Measurements from ENCODE around the gene TP53INP2. TPM values are rescaled to one million over a fixed set of nuclear protein-coding genes. Genes with fewer than 3 reads are reported as not detected.

The TP53INP2 gene
- total RNA-seq, 4 donors from 2014 or later: 1.2 to 23.2 (median 2.8) TPM

GRCh38 chr20:34706912-34707784 lies 3.0 kb downstream of the TP53INP2 start:
- intact Hi-C loops (cut with DNase I; ENCODE audit: low total_unique reads): no loop called here
- no peaks in the 10 kb centered on the region for H3K4me1 ChIP-seq
- H3K27ac ChIP-seq: no peak overlapping the region
- DNase-seq: no peak
- no peaks in the 10 kb centered on the region for H3K9me3 ChIP-seq
- no peaks in the 10 kb centered on the region for H3K36me3 ChIP-seq
- H3K27me3 ChIP-seq: no peaks in the 10 kb centered on the region
- no peak for TF ChIP-seq CTCF (IDR thresholded peaks at IDR 0.05)
- TF ChIP-seq POLR2A (IDR thresholded peaks at IDR 0.05): no peak
- H3K4me3 ChIP-seq: no peak overlapping the region

GRCh38 chr20:34708621-34709043 lies 4.5 kb downstream of the TP53INP2 start:
- Histone ChIP-seq H3K36me3 (no peaks in the 10 kb centered on the region), H3K9me3 (no peaks in the 10 kb centered on the region), H3K4me3 (peak overlapping the region; percentile 53 to 59), H3K4me1 (no peaks in the 10 kb centered on the region), H3K27me3 (no peaks in the 10 kb centered on the region), H3K27ac (peak overlapping the region; percentile 88 to 93)
- intact Hi-C loops (cut with DNase I; ENCODE audit: low total_unique reads): no loop called here
- DNase-seq: peak; percentile 60 to 70
- TF ChIP-seq CTCF (IDR thresholded peaks at IDR 0.05) (peak; percentile 25 to 70 (median 56)), POLR2A (IDR thresholded peaks at IDR 0.05) (no peak)

- Histone ChIP-seq H3K36me3 (no peaks in the 10 kb centered on the region), H3K4me1 (no peaks in the 10 kb centered on the region), H3K27me3 (no peaks in the 10 kb centered on the region), H3K4me3 (peak overlapping the region; percentile 53 to 59), H3K27ac (peak overlapping the region; percentile 88 to 93), H3K9me3 (no peaks in the 10 kb centered on the region)
- TF ChIP-seq POLR2A (IDR thresholded peaks at IDR 0.05) (peak in 1 of 2 donors; percentile 41), CTCF (IDR thresholded peaks at IDR 0.05) (no peak)
- intact Hi-C loops (cut with DNase I; ENCODE audit: low total_unique reads): no loop called here
- peak; percentile 92 for DNase-seq
These were observed 5.1 kb downstream of the TP53INP2 start for GRCh38 chr20:34709044-34709830.

GRCh38 chr20:34709831-34710567 lies 5.9 kb downstream of the TP53INP2 start:
- TF ChIP-seq POLR2A (IDR thresholded peaks at IDR 0.05) (peak in 1 of 2 donors; percentile 39), CTCF (IDR thresholded peaks at IDR 0.05) (peak in 2 of 4 experiments; percentile 12 to 32)
- DNase-seq: peak in 1 of 2 donors; percentile 82
- Histone ChIP-seq H3K36me3 (no peaks in the 10 kb centered on the region), H3K27me3 (no peaks in the 10 kb centered on the region), H3K4me3 (peak overlapping the region; percentile 53 to 59), H3K4me1 (no peaks in the 10 kb centered on the region), H3K27ac (peak overlapping the region; percentile 88 to 93), H3K9me3 (no peaks in the 10 kb centered on the region)
- intact Hi-C loops (cut with DNase I; ENCODE audit: low total_unique reads): no loop called here

Data from uterus (tissue), 4 donors.